HepG2 (cell line): ENCODE results near the gene SYNPR. TPM values are rescaled to one million over a fixed set of nuclear protein-coding genes. Genes with fewer than 3 reads are reported as not detected.
A peak's percentile ranks its signal among the peaks of the same experiment; 100 is the strongest.

Experiments used
- ATAC-seq: fragments of 200-7000 bp; cut with Tn5 transposase; 3 replicates; pipeline ENCODE4 v1.9.1; 2020; ENCODE audit warnings: mild to moderate bottlenecking, moderate library complexity
- BruUV-seq: library from RNA; stranded (reverse); fragments of 400-500 nt; replicated peaks from 2 replicates; lab custom pipeline; 2021; lab: Mats Ljungman, UMichigan
- CTCF ChIA-PET: fragments of 300-600 bp; formaldehyde crosslinking; extraction: SDS; loops from one replicate; lab custom pipeline; 2021; ENCODE audit warnings: low total read pairs, inconsistent platforms, low intra/inter-chr PET ratio; lab: Yijun Ruan, JAX
- POLR2A ChIA-PET: fragments of 350-600 bp; sonication (Branson Sonifier 250); formaldehyde crosslinking; loops from one replicate; lab custom pipeline; 2020; ENCODE audit warnings: antibody characterized with exemption, inconsistent platforms; lab: Yijun Ruan, JAX
- DNase-seq: peaks from one replicate; pipeline ENCODE4 v3.0.0-alpha.2; 2015; ENCODE audit warnings: low spot score
- FAIRE-seq: peaks from 3 replicates; lab custom pipeline; 2011; peaks lifted over from hg19 to GRCh38; lab: Jason Lieb, UNC
- H2AFZ ChIP-seq: one replicate; pipeline ENCODE4 v1.6.1; 2011; ENCODE audit warnings: low read length, inconsistent platforms
- H3K27ac ChIP-seq: fragments of 300-600 bp; 3 replicates; pipeline ENCODE4 v1.8.0; 2011; ENCODE audit warnings: mixed run types, mild to moderate bottlenecking, mixed read lengths, low read length, inconsistent platforms; ENCODE audit not compliant: insufficient read depth; ENCODE audit errors: extremely low read length
- H3K27me3 ChIP-seq, 2 experiments: fragments of 200-600 bp in 1 of 2; 2 replicates in 1 of 2; 3 replicates in 1 of 2; pipeline versions ENCODE4 v1.6.0 to v1.8.0; 2011; ENCODE audit warnings: low read length in 2 of 2, mild to moderate bottlenecking in 2 of 2, moderate library complexity in 2 of 2, inconsistent platforms in 1 of 2; ENCODE audit not compliant: insufficient read depth in 2 of 2, control insufficient read depth in 1 of 2
- H3K36me3 ChIP-seq, 2 experiments: fragments of 200-600 bp in 1 of 2; replicated peaks in 1 of 2; 2 replicates in 1 of 2; 3 replicates in 1 of 2; pipeline versions ENCODE4 v1.5.1 to v1.8.0; 2011; ENCODE audit warnings: low read length in 2 of 2, inconsistent platforms in 1 of 2; ENCODE audit not compliant: insufficient read depth in 2 of 2, control insufficient read depth in 1 of 2
- H3K4me1 ChIP-seq: 2 replicates; pipeline ENCODE4 v1.5.1; 2012; ENCODE audit warnings: low read length, inconsistent platforms; ENCODE audit not compliant: insufficient read depth
- H3K4me2 ChIP-seq: 2 replicates; pipeline ENCODE4 v1.6.0; 2011; ENCODE audit warnings: low read depth, low read length, inconsistent platforms
- H3K4me3 ChIP-seq, 3 experiments: fragments of 200-600 bp in 1 of 3; sonication (generic), shearing (Covaris generic) in 1 of 3; replicated peaks in 1 of 3; 2 replicates each; pipeline ENCODE4 v1.5.1; 2011 to 2016; ENCODE audit warnings: low read length in 3 of 3, inconsistent platforms in 2 of 3, low read depth in 2 of 3, mild to moderate bottlenecking in 2 of 3, control low read depth in 1 of 3, mixed read lengths in 1 of 3; ENCODE audit not compliant: insufficient read depth in 1 of 3
- H3K79me2 ChIP-seq: one replicate; pipeline ENCODE4 v1.6.1; 2011; ENCODE audit warnings: low read length, inconsistent platforms; ENCODE audit not compliant: insufficient read depth
- H3K9ac ChIP-seq: 2 replicates; pipeline ENCODE4 v1.6.0; 2011; ENCODE audit warnings: mild to moderate bottlenecking, low read depth, low read length, inconsistent platforms; ENCODE audit not compliant: insufficient read depth
- H3K9me3 ChIP-seq: 2 replicates; pipeline ENCODE4 v1.5.1; 2012; ENCODE audit warnings: mild to moderate bottlenecking, low read length
- H4K20me1 ChIP-seq: 2 replicates; pipeline ENCODE4 v1.6.0; 2011; ENCODE audit warnings: inconsistent platforms, mild to moderate bottlenecking, low read length, moderate library complexity; ENCODE audit not compliant: insufficient read depth
- CREB1 ChIP-seq, 2 experiments: fragments of 450-650 bp in 1 of 2; IDR thresholded peaks; 2 replicates each; pipeline ENCODE4 v1.6.1; 2016 to 2017; ENCODE audit warnings: control low read depth in 1 of 2, mild to moderate bottlenecking in 1 of 2, missing compliant biosample characterization in 1 of 2, missing genetic modification characterization in 1 of 2
- FOXC1 ChIP-seq: sonication (generic); formaldehyde crosslinking; IDR thresholded peaks from 2 replicates; pipeline ENCODE4 v1.8.0; 2022; ENCODE audit warnings: mild to moderate bottlenecking, missing genetic modification reagents, borderline replicate concordance
- GLI4 ChIP-seq: sonication (generic); formaldehyde crosslinking; IDR thresholded peaks from 2 replicates; pipeline ENCODE4 v1.5.1; 2020; ENCODE audit warnings: missing genetic modification reagents, mild to moderate bottlenecking, moderate library complexity, borderline replicate concordance
- MAFF ChIP-seq: IDR thresholded peaks from 2 replicates; pipeline ENCODE4 v1.6.1; 2011; ENCODE audit warnings: low read depth, low read length, improper control_type of control experiment
- MAFK ChIP-seq, 2 experiments: IDR thresholded peaks in 1 of 2; conservative IDR thresholded peaks in 1 of 2; 2 replicates each; pipeline ENCODE4 v1.6.1; 2011; ENCODE audit warnings: improper control_type of control experiment in 2 of 2, low read length in 2 of 2
- ZC3H13 ChIP-seq: sonication (generic); formaldehyde crosslinking; IDR thresholded peaks from 2 replicates; pipeline ENCODE4 v1.8.1; 2023; ENCODE audit warnings: mild to moderate bottlenecking, missing genetic modification reagents, moderate library complexity
- ZNF609 ChIP-seq: sonication (generic); formaldehyde crosslinking; IDR thresholded peaks from 2 replicates; pipeline ENCODE4 v1.4.0; 2020; ENCODE audit warnings: mild to moderate bottlenecking, missing genetic modification reagents, borderline replicate concordance
- WGBS: methylation state at CpG from one replicate; pipeline ENCODE4 v1.1.6; 2017; ENCODE audit warnings: low lambda C conversion rate; 5-methylcytosine and 5-hydroxymethylcytosine counted together
- in situ Hi-C: cut with HindIII; loops from 2 replicates; pipeline ENCODE4 v1.10.0; 2017; ENCODE audit warnings: low pct_unique_long_range_greater_than_20kb; ENCODE audit not compliant: extremely low pct_ligation_motif_present
- intact Hi-C: fragments of 100-400 bp; cut with micrococcal nuclease; formaldehyde crosslinking; loops from one replicate; pipeline ENCODE4 v1.10.0; 2022; ENCODE audit not compliant: unreplicated experiment
- polyA plus RNA-seq, 8 experiments: library from polyadenylated mRNA; depleted of rRNA in 3 of 8; stranded (reverse) in 7 of 8; unstranded in 1 of 8; fragments of >200 nt; fragmentation: Illumina TruSeq in 4 of 8; extraction: Trizol in 4 of 8; gene quantifications; 2 replicates each; pipeline versions ENCODE4 v1.2.1 to v1.2.3, GENCODE V29; 2011 to 2016; ENCODE audit warnings: low read depth in 4 of 8, missing spikeins in 1 of 8, mixed read lengths in 1 of 8; ENCODE audit not compliant: insufficient read depth in 1 of 8
- total RNA-seq, 5 experiments: library from RNA; depleted of rRNA; stranded (reverse); fragments of >200 nt; fragmentation: Illumina TruSeq; extraction: Trizol; gene quantifications; 2 replicates each; pipeline ENCODE4 v1.2.3, GENCODE V29; 2016; ENCODE audit warnings: low read depth in 1 of 5

The SYNPR gene
- total and polyA plus RNA-seq, 2 of the 13 experiments (the other 11 are each of a cell fraction or from before 2014, with no cell fraction given): 0.04 TPM; not detected in 1

DNA sequence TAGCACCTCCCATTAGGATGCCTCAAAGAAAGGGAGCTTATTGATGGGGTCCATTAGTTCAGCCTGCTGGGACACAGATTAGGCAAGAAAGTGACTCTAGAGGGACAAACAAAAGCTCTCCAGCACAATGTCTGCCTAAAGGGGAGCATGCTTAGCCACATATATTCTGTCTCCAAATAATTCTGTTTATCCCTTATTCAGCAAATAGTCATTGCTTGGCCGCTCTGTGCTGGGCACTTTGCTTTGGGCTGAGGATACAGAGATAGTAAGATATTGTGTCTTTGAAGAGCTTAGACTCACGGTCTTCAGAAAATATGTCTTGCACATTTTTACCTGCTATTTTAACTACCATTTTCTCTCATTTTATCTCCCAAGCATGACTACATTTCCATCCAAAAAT, 159.8 kb downstream of the SYNPR start:
- TF ChIP-seq ZC3H13 (CRISPR knock-in tag) (no peak), MAFK (conservative IDR thresholded peaks at IDR 0.05 in 1 of 2, IDR thresholded peaks at IDR 0.05 in 1 of 2; ENCODE audit: low read length in 2 of 2) (peak; percentile 77 to 87), GLI4 (CRISPR knock-in tag) (no peak), FOXC1 (no peak), ZNF609 (no peak), MAFF (peak; percentile 84), CREB1 (IDR thresholded peaks at IDR 0.05) (no peak), CREB1 (CRISPR knock-in tag; IDR thresholded peaks at IDR 0.05) (no peak)
- Histone ChIP-seq H4K20me1 (no peaks in the 10 kb centered on the region), H3K27ac (no peak overlapping the region), H3K36me3 (no peaks in the 10 kb centered on the region), H3K9me3 (no peaks in the 10 kb centered on the region), H3K4me3 (no peak overlapping the region), H3K27me3 (peaks cover 0 to 2% of the 10 kb centered on the region in 2 experiments; a peak in 3 of 5 replicates), H3K9ac (no peak overlapping the region), H3K79me2 (no peaks in the 10 kb centered on the region), H2AFZ (no peak overlapping the region), H3K4me1 (no peaks in the 10 kb centered on the region), H3K4me2 (no peak overlapping the region)
- DNase-seq (no peak), FAIRE-seq (no peak), ATAC-seq (no peak)
- 38% methylated on average over 2 of the region's 2 CpGs for WGBS
- in situ Hi-C loops: no loop called here
- ChIA-PET POLR2A (no interaction called here), CTCF (no interaction called here)
- intact Hi-C loops: no loop called here
- BruUV-seq: no TSS peak
